C4-2B (cell line): Measurements from ENCODE around the gene BAAT.

Source experiments
- CTCF ChIP-seq: fragments of 450-650 bp; conservative IDR thresholded peaks from 2 replicates; pipeline ENCODE4 v1.5.1; 2017; ENCODE audit warnings: mild to moderate bottlenecking
- ZFX ChIP-seq: fragments of 450-650 bp; IDR thresholded peaks from 2 replicates; pipeline ENCODE4 v1.6.1; 2017

- TF ChIP-seq CTCF: no peak
- TF ChIP-seq ZFX: no peak
These were observed 43.3 kb upstream of the BAAT start for GRCh38 chr9:101427957-101428655.
